Measurements from ENCODE around the gene CD63.

CD63 gene

DNA sequence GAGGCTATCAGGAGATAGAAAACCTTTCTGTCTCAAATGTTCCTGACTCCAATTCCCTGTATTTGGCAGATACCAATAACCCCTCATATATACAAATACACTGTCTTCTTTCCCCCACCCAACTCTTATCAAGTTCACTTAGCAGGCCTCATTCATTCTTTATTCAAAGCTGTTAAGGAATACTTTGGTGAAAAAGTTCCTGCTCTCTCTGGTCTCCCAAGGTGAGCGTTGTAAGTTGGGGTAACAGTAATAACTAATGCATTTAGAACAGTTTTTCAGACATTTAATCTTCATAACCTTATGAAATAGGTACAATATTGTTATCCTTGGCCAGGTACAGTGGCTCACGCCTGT is 10.2 kb upstream of the CD63 start:
- no peak for DNase-seq (ENCODE audit: low read depth)

- DNase-seq (ENCODE audit: low read depth), result no peak
Measured at GRCh38 chr12:55738123-55739024, 9.6 kb upstream of the CD63 start.

DNA sequence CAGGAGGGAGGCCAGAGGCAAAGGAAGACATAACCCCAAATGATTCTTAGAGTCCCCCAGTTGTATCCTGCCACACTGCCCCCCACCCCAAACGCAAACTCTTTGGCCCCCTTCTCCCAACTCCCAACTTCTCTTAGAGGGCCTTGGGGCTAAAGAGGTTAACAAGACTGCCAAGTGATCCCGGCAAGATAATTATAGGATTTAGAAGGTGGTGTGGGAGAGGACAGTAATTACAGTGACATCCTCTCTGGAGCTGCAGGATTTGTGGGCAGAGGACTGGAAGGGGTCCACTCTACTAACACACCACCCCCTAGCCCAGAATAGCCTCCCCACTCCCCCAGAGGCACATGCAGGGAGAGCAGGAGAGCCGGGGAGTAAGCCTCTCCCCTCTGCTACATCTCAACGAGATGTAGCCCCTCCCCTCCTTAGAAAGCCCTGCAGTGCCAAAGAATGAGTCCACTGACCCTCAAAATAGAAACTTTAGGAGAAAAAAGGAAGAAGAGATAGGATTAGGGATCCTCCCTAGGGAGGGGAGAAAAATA is 8.8 kb upstream of the CD63 start:
- DNase-seq (ENCODE audit: low read depth), result no peak

- no peak for DNase-seq (ENCODE audit: low read depth)
Measured at GRCh38 chr12:55736780-55737580, 8.2 kb upstream of the CD63 start.

DNA sequence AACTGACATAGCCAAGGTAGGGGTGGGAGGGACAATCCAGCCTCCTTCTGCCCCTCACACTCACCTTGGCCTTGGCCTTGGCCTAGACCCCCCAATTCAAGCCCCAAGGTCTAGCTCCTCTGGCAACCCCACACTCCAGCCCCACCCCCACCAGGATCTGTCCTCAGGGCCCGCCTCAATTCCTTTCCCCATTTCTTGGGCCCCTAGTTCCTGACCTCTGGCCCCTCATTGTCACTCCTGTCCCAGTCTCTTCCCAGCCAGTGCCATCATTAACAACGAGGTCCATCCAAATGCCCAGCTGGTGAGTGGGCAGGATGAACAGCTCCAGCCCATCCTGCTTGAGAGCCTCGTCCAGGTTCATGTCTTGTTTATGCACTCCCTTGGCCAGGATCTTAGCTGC is 7.3 kb upstream of the CD63 start:
- DNase-seq (ENCODE audit: low read depth), result no peak

DNA sequence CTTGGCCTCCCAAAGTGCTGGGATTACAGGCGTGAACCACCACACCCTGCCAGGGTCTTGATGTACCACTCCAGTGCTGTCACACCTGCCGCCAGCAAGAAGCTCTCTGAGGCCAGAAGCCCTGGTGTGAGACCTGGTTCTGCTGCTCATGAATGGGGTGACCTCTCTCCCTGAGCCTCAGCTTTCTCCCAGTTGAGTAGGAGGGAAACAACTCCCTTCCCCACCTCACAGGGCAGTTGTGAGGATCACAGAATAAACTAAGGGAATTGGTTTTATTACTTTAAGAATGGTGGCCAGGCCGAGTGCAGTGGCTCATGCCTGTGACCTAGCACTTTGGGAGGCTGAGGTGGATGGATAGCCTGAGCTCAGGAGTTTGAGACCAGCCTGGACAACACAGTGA is 5.8 kb upstream of the CD63 start:
- DNase-seq (ENCODE audit: low read depth), result no peak

DNA sequence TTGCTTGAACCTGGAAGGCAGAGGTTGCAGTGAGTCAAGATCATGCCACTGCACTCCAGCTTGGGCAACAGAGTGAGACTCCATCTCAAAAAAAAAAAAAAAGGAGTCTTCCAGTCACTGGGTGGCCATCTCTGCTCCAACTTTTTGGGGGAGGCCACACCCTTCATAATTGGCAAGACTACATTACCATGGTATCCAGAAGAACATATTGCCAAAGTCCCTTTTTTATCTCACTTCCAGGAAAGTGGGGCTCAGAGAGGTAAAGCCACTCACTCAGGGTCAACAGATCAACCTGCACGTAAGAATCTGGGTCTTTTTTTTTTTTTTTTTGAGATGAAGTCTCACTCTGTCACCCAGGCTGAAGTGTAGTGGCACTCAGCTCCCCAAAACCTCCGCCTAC is 5.0 kb upstream of the CD63 start:
- no peak for DNase-seq (ENCODE audit: low read depth)

GRCh38 chr12:55733021-55733555 is 4.3 kb upstream of the CD63 start:
- DNase-seq (ENCODE audit: low read depth), result no peak

GRCh38 chr12:55732288-55732687 is 3.5 kb upstream of the CD63 start:
- DNase-seq (ENCODE audit: low read depth), result no peak

GRCh38 chr12:55729819-55730818 is 1.3 kb upstream of the CD63 start:
- DNase-seq (ENCODE audit: low read depth), result no peak

- DNase-seq (ENCODE audit: low read depth), result no peak
Measured at GRCh38 chr12:55728186-55728938, 447 bp downstream of the CD63 start.

DNA sequence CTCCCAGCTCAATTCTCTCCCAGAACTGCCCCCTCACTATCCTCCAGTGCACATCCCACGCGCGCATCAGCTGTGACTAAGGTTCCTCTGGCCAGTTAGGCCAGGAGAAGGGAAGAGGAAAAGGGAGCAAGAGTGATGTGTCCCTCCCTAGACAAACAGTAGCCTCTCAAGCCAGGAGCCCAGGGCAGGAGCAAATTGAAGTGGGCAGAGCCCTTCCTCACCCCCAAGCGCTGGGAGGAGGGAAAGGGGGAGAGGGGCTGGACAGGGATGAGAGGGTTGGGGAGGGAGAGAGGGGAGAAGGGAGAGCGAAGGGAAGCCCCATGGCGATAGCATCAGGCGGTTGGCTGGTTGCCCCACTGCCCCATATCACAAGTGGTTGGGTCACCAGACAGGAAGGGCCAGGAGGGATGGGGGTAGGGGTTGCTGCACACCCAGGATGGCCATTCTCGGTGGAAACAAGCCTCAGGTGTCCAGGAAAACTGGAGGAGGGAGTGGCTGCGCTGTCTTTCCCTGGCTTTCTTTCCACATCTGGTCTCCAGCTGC is 1.1 kb downstream of the CD63 start:
- no peak for DNase-seq (ENCODE audit: low read depth)

DNA sequence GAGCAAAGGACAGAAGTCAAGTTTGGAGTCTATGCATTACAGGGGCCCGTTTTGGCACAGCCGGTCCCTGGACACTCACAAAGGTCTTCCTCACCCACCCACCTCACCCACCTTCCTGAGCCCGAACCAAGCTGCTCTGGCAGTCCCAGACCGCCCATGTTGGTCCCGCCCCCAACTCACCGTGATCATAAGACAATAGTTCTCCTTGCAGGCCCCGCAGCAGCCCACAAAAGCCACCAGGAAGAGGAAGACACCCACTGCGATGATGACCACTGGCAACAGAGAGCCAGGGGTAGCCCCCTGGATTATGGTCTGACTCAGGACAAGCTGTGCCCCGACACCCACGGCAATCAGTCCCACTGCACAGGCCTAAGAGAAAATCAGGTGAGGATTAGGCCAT is 1.8 kb downstream of the CD63 start:
- DNase-seq (ENCODE audit: low read depth), result no peak

DNA sequence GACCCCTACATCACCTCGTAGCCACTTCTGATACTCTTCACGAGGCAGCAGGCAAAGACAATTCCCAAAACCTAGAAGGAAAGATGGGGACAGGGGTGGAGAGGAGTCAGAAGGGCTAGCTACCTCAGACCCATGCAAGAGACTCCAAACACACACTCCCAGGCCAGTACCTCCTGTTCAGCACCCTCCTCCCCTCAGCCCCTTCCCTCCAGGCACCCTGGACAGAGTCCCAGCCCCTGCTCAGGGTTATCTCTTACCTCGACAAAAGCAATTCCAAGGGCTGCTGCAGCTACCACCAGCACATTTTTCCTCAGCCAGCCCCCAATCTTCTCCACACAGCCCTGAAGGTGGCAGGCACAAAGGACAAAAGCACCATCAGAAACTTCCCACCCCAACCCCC is 3.3 kb downstream of the CD63 start:
- DNase-seq (ENCODE audit: low read depth), result no peak

- no peak for DNase-seq (ENCODE audit: low read depth)
Measured at GRCh38 chr12:55724940-55725309, 3.9 kb downstream of the CD63 start.

DNA sequence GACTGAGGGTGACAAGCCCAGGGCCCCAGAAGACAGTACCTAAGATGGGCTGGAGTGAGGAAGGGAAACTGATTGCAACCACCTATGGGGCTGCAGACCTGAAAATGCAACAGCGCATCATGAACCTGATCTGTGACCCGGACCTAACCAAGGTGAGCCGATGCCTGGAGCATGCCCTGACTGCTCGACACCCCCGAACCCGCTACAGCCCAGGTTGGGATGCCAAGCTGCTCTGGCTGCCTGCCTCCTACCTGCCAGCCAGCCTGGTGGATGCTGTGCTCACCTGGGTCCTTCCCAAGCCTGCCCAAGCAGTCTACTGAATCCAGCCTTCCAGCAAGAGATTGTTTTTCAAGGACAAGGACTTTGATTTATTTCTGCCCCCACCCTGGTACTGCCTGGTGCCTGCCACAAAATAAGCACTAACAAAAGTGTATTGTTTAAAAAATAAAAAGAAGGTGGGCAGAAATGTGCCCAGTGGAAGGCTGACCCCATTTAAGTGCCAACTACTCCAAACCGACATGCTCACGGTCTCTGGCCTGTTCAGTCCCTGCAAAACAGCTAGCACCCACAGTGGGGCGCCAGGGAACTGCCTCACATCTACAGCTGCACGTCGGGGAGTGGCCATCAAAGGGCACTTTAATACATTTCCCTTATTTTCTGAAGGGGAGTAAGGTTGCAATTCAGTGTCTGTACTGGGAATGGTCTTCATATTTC is 4.4 kb downstream of the CD63 start:
- no peak for DNase-seq (ENCODE audit: low read depth)

- no peak for DNase-seq (ENCODE audit: low read depth)
Measured at GRCh38 chr12:55723516-55724225, 5.1 kb downstream of the CD63 start.

GRCh38 chr12:55722948-55723347 is 5.9 kb downstream of the CD63 start:
- DNase-seq (ENCODE audit: low read depth), result no peak

DNA sequence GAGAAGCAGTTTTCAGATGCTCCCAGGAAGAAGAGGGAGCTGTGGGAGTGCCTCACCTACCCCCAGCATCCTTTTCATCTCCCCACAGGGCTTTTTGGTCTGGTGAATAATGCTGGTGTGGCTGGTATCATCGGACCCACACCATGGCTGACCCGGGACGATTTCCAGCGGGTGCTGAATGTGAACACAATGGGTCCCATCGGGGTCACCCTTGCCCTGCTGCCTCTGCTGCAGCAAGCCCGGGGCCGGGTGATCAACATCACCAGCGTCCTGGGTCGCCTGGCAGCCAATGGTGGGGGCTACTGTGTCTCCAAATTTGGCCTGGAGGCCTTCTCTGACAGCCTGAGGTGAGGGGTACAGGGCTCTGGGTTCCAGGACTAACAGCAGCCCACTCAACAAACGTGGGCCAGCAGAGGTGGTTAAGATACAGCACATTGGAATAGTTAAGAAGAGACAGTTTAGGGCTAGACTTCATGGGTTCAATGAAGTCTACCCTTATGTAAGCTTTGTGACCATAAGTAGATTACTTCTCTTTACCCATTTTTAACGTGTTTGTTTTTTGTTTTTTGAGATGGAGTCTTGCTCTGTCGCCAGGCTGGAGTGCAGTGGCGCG is 7.1 kb downstream of the CD63 start:
- no peak for DNase-seq (ENCODE audit: low read depth)
